HepG2 (cell line): ENCODE results near the gene GPN1. TPM values are rescaled to one million over a fixed set of nuclear protein-coding genes. Genes with fewer than 3 reads are reported as not detected.

Experiments
- GABPA ChIP-seq, 2 experiments: IDR thresholded peaks; 2 replicates each; pipeline ENCODE4 v1.6.1; 2011 to 2016; ENCODE audit warnings: low read depth in 2 of 2, low read length in 1 of 2, missing biosample characterization in 1 of 2, missing genetic modification characterization in 1 of 2
- MXI1 ChIP-seq: IDR thresholded peaks from 3 replicates; pipeline ENCODE4 v1.6.1; 2012; ENCODE audit warnings: low read depth, low read length, inconsistent platforms, borderline replicate concordance
- PRPF4 ChIP-seq: fragments of 200-400 bp; formaldehyde crosslinking; IDR thresholded peaks from 2 replicates; pipeline ENCODE4 v1.6.1; 2016; ENCODE audit warnings: low read length, low read depth; ENCODE audit not compliant: poor library complexity, severe bottlenecking
- SALL1 ChIP-seq: sonication (generic); formaldehyde crosslinking; IDR thresholded peaks from 2 replicates; pipeline ENCODE4 v1.8.0; 2022; ENCODE audit warnings: mild to moderate bottlenecking, missing genetic modification reagents
- SIN3B ChIP-seq: fragments of 150-350 bp; IDR thresholded peaks from 2 replicates; pipeline ENCODE4 v1.6.1; 2014; ENCODE audit warnings: low read length
- ZNF318 ChIP-seq: sonication (generic); formaldehyde crosslinking; IDR thresholded peaks from 2 replicates; pipeline ENCODE4 v1.4.0; 2020; ENCODE audit warnings: mild to moderate bottlenecking, missing genetic modification reagents
- ZNF639 ChIP-seq: conservative IDR thresholded peaks from 2 replicates; pipeline ENCODE4 v1.6.1; 2018; ENCODE audit warnings: missing genetic modification reagents
- ZNF674 ChIP-seq: sonication (generic); formaldehyde crosslinking; IDR thresholded peaks from 2 replicates; pipeline ENCODE4 v1.5.0; 2020; ENCODE audit warnings: low read depth, mild to moderate bottlenecking, missing genetic modification reagents
- ZSCAN31 ChIP-seq: sonication (generic); formaldehyde crosslinking; IDR thresholded peaks from 2 replicates; pipeline ENCODE4 v1.5.0; 2020; ENCODE audit warnings: low read depth, mild to moderate bottlenecking, missing genetic modification reagents
- polyA plus RNA-seq, 8 experiments: library from polyadenylated mRNA; depleted of rRNA in 3 of 8; stranded (reverse) in 7 of 8; unstranded in 1 of 8; fragments of >200 nt; fragmentation: Illumina TruSeq in 4 of 8; extraction: Trizol in 4 of 8; gene quantifications; 2 replicates each; pipeline versions ENCODE4 v1.2.1 to v1.2.3, GENCODE V29; 2011 to 2016; ENCODE audit warnings: low read depth in 4 of 8, missing spikeins in 1 of 8, mixed read lengths in 1 of 8; ENCODE audit not compliant: insufficient read depth in 1 of 8
- total RNA-seq, 5 experiments: library from RNA; depleted of rRNA; stranded (reverse); fragments of >200 nt; fragmentation: Illumina TruSeq; extraction: Trizol; gene quantifications; 2 replicates each; pipeline ENCODE4 v1.2.3, GENCODE V29; 2016; ENCODE audit warnings: low read depth in 1 of 5
- TF ChIP-seq, protein P1 (sequence below): sonication (generic); formaldehyde crosslinking; IDR thresholded peaks from 2 replicates; pipeline ENCODE4 v1.4.0; 2020; ENCODE audit warnings: missing genetic modification reagents
- TF ChIP-seq, protein P2 (sequence below): IDR thresholded peaks from 2 replicates; pipeline ENCODE4 v1.4.0; 2020; ENCODE audit warnings: mild to moderate bottlenecking, missing genetic modification reagents

The GPN1 gene
- total and polyA plus RNA-seq, 2 of the 13 experiments (the other 11 are each of a cell fraction or from before 2014, with no cell fraction given) = 54.5 to 62.7 TPM

- TF ChIP-seq GABPA (IDR thresholded peaks at IDR 0.05; ENCODE audit: low read depth, low read length) = peak; percentile 75
- peak; percentile 98 for TF ChIP-seq GABPA (CRISPR knock-in tag; IDR thresholded peaks at IDR 0.05; ENCODE audit: low read depth)
- peak; percentile 89; the same call in 1 of the 2 replicates for TF ChIP-seq ZSCAN31 (CRISPR knock-in tag)
- TF ChIP-seq, protein P1, sequence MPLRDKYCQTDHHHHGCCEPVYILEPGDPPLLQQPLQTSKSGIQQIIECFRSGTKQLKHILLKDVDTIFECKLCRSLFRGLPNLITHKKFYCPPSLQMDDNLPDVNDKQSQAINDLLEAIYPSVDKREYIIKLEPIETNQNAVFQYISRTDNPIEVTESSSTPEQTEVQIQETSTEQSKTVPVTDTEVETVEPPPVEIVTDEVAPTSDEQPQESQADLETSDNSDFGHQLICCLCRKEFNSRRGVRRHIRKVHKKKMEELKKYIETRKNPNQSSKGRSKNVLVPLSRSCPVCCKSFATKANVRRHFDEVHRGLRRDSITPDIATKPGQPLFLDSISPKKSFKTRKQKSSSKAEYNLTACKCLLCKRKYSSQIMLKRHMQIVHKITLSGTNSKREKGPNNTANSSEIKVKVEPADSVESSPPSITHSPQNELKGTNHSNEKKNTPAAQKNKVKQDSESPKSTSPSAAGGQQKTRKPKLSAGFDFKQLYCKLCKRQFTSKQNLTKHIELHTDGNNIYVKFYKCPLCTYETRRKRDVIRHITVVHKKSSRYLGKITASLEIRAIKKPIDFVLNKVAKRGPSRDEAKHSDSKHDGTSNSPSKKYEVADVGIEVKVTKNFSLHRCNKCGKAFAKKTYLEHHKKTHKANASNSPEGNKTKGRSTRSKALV (CRISPR knock-in tag) = 0 out of 2 replicates have a peak, but pooled peaks have one; percentile 59
- 0 out of 2 replicates have a peak, but pooled peaks have one; percentile 40 for TF ChIP-seq ZNF318
- peak; percentile 78; the same call in 1 of the 2 replicates for TF ChIP-seq SIN3B
- no peak for TF ChIP-seq ZNF674 (CRISPR knock-in tag)
- TF ChIP-seq PRPF4 = peak; percentile 32
- TF ChIP-seq, protein P2, sequence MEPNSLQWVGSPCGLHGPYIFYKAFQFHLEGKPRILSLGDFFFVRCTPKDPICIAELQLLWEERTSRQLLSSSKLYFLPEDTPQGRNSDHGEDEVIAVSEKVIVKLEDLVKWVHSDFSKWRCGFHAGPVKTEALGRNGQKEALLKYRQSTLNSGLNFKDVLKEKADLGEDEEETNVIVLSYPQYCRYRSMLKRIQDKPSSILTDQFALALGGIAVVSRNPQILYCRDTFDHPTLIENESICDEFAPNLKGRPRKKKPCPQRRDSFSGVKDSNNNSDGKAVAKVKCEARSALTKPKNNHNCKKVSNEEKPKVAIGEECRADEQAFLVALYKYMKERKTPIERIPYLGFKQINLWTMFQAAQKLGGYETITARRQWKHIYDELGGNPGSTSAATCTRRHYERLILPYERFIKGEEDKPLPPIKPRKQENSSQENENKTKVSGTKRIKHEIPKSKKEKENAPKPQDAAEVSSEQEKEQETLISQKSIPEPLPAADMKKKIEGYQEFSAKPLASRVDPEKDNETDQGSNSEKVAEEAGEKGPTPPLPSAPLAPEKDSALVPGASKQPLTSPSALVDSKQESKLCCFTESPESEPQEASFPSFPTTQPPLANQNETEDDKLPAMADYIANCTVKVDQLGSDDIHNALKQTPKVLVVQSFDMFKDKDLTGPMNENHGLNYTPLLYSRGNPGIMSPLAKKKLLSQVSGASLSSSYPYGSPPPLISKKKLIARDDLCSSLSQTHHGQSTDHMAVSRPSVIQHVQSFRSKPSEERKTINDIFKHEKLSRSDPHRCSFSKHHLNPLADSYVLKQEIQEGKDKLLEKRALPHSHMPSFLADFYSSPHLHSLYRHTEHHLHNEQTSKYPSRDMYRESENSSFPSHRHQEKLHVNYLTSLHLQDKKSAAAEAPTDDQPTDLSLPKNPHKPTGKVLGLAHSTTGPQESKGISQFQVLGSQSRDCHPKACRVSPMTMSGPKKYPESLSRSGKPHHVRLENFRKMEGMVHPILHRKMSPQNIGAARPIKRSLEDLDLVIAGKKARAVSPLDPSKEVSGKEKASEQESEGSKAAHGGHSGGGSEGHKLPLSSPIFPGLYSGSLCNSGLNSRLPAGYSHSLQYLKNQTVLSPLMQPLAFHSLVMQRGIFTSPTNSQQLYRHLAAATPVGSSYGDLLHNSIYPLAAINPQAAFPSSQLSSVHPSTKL (CRISPR knock-in tag) = peak; percentile 74
- TF ChIP-seq ZNF639 (CRISPR knock-in tag) = peak; percentile 76
- TF ChIP-seq MXI1 = peak; percentile 98; the same call in 2 of the 3 replicates
- TF ChIP-seq SALL1 (CRISPR knock-in tag) = peak; percentile 95
These were observed at the start of gene GPN1, which contains the start of gene CCDC121 (continued) for GRCh38 chr2:27628767-27629709.
